ENCODE data around the gene DLX6.

The DLX6 gene

DNA sequence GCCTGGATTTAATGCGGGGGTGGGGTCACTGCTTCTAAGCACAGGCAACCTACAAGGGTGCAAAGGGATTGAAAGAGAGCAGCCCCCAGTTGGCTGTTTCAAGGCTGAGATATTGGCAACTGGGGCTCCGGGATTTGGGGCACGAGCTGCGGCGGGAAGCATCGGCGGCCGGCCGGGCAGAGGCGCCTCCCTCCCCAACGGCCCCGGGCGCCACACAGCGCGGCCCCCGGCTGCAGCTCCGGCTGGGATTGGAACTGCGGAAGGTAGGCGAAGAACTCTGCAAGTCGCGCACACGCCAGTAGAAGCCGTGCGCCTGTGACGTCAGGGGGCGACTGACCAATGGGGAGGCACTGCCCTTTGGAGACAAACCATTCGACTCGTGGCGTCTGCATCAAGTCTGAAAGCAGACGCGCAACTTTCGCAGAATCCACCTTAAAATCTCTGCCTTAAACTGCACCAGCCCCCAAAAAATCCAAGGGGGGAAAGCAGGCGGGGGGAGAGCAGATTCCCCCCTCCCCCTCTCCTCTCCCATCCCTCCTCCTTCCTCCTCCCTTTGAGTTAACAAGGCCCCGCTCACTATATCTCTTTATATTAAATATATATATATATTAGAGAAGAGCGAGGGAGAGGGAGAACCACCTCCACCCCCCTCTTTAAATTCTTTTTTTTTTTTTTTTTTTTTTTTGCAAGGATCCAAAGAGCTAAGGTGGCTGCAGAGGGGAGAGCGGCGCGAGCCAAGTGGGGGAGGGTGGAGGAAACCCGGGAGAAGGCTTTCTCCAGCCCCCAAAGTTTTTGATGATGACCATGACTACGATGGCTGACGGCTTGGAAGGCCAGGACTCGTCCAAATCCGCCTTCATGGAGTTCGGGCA, at the start of gene DLX6:
DLX6 (plus strand) TSS at position 371 of the 872 bp plus-strand sequence; CDS start at position 796, 425 bp downstream.
- peak; percentile 36 for DNase-seq

DNA sequence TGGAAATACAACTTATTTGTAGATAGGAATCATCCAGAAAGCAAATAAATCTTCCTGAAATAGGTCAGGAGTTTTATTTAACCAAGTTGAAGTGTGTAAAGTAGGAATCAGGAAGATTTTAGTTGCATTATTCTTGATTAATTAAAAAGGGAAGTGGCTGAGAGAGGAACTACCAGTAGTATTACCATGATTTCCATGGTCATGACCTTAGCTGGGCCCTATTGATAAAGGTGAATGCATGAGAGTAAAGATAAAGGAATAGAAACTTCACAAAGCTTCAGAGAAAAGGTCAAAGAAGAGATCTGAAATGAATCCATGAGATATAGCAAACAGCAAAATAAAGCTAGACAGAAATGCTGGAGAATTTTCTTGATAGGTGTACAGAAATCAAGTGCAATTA, 46.2 kb upstream of the DLX6 start:
- no peak for DNase-seq

DNA sequence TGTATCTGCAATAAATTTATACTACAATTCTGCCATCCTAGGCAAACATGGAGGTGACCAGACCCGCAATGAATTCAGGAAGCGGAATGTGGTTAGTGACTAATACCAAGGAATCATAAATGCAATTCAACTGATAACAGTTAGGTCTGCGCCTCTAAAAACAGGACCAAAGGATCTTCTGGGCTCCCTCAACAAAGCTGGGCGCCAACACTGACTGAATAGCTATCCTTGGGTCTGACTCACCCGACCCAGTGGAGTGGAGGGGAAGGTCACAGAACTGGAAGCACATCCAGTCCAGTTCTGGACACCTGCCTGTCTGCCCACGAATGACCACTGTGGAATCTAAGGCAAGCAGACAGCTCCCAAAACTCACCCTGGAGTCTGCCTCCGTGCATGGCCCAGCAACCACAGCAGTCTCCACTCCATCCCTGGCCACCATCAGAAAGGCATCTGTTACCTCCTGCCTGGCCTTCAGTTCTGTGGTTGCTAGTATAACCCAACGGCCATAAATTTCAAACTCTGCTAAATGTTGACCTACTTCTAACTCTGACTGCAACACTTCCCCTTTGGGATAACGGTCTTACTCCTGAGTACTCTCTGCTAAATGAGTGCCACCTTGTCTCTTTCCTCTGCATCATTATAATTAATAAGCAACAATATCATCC, 43.0 kb upstream of the DLX6 start:
- no peak for DNase-seq

DNA sequence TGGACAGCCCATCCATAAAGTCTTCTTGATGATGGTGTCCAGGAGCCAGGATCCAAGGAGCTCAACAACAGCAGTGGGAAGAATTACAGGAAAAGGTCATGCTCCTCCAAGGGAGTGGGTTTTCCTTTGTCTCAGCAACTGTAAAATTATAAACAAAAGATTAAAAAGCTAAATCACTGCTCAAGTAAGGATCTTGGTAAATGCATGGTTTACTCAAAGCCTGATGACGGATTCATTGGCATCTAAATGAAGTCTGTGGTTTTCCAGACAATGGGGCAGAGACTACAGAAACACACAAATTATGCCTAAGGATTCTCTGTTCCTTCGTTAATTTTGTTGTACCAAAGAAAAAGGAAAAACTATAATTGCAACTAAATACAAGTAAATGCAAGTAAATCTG, 36.4 kb upstream of the DLX6 start:
- DNase-seq = no peak

DNA sequence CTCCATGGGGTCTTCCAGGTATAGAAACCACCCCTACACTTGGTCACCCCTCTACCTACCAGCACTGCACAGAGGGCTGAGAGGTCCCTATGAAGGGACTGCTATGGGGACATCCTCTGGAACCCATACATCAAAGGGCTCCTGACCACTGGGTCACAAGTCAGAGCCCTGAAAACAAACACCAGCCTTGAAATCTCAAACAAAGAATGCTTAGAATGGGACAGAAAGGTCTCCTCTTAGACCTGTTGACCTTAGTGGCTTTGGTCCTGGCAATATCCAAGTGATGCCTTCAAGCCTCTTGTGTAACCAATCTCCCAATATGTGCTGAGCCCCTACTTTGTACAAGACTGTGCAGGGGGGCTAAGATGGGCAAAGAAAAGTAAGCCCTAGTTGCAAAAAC, 34.6 kb upstream of the DLX6 start:
- no peak for DNase-seq

DNA sequence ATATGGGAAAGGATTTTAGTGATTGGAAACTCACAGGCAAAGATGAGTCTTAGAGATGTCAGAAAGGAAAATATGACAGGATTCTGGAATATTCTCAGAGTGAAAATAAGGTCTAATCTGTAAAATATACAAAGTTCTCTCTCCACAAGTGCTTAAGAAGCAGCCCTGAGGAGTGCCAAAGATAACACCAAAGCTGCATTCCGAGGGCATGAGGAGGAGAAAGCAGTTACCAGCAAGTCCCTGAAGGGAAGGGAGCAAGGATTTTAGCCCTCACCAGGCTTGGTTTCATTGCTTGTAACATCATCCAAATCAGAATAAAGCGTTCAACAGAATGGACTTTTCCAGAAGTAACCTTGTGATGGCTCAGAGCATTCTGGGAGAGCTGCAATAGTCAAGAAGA, 31.4 kb upstream of the DLX6 start:
- no peak for DNase-seq

DNA sequence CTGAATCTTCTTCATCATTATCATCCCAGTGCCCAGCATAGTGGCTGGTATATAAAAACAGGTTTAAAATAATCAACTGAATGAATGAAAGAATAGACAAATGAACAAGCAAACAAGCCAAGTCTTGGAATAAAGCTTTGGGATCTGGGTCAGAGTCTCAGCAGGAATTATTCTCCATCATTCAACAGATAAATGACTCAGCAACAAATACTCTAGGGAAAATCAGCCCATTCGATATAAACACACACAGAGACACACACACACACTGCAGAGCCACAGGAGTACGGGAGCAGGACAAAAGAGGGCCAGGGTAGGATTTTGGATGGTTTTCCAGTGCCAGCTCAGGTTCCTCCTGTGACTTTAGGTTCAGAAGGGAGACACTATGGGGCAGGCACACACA, 29.2 kb upstream of the DLX6 start:
- no peak for DNase-seq

DNA sequence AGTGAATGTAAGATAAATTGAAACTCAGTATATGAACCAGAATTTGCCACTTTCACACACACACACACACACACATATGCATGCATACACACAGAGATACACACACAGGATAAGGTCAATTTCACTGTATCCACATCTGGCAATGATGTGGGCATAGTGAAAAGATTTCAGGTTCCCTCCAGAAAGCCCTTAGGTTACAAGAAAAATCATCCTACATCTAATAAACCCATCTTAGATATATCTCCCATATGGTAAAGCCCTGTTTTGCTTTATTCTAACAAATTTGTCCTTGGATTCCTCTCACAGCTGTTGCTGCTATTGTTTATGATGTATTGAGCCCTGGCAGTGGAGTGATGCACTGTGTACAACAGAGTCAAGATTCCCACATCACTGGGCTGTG, 27.9 kb upstream of the DLX6 start:
- no peak for DNase-seq

DNA sequence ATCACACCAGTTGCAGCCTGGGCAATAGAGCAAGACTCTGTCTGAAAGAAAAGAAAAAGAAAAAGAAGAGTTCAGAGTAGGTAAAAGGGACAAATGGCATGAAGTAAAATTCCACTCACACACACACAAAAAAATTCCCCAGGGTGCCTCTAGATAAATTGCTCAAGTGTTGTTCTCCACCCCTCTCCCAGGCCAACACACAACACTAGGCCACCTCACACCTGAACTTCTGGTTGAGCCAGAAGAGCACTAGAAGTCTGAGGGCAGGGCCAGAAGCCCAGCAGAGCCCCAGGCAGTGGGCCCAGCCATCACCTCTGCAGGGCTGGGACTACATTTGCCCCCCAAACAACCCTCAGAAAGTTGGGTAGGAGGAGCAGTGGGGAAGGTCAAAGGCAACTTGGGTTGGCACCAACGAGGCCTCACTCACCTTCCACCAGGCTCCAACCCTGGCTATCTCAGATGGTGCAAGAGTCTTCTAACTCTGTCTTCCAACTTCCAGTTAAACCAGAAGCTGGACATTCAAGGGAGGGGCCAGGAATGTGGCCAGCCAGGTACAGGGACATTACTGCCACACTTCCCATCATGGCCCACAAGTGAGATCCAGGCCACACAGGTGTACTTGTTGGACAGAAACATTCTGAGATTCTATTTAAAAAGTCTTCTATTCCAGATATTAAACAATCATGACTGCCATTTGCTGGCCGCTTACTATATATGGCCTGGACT, 25.6 kb upstream of the DLX6 start:
- DNase-seq = no peak

DNA sequence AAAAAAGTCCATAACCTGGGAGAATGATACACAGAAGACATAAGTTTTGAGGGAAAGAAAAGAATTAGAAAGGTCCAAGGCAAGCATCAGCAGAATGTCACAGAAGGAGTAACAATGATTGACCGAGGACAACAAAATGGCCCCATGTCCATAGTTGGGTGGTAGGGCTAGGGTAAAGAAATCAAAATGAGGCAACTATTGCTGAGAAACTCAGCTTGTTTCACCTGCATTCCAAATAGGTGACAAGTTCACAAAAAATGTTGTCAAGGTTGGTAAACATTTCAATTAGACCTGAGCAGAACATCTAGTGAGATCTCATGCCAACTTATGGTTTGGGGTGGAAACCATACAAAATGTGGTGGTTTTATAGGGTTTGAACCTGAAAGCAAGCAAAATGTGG, 22.8 kb upstream of the DLX6 start:
- DNase-seq = no peak

DNA sequence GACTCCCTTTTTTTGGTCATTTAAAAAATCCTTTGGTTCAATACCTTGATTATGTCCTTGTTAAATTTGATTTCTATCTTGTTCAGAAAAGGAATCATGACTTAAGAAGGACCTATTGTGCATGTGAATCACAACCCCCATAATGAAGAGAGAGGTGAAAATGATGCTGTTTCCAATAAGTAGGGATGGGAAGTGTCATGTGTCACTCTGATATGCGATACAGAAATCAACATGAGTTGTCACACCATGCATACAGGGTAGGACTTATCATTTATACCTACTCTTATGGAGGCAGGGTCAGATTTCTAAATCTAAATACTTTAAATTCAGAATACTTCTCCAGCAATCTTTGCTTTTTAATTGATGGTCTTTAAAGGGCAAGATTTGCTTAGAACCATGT, 19.4 kb upstream of the DLX6 start:
- no peak for DNase-seq

DNA sequence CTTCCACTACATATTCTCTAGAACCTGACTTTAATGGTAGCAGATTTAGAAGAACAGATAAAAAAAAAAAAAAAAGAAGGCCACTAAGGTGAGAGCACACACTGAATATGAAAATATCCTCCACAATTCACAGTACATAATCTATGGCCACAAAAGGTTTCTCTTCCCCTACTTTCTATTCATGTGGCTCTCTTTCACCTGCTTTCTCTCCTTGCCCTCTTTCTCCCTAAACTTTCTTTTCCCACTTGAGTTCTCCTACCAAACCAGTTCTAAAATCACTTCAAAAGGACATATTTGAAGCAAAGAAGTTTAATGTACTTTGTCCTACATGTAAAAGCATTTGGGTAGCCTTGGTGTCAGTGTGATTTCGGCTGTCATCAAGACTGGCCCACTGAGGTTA, 18.5 kb upstream of the DLX6 start:
- no peak for DNase-seq

DNA sequence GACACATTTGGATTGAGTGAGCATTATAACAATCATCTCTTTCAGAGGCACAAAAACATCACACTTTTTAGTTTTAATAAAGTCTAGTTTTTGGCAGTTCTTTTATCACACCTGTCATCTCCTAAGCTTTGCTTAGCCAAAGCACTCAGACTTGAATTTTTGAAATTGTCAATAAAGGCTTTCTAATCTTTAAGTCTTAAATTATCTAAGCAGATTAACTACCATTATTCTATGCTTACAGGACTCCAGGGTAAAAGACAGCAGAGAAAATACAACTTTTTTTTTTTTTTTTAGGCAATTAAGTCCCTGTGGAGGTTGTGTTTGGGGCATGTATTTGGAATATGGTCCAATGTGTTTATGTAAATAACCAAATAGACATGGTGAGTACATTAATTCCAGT, 17.6 kb upstream of the DLX6 start:
- DNase-seq = no peak

DNA sequence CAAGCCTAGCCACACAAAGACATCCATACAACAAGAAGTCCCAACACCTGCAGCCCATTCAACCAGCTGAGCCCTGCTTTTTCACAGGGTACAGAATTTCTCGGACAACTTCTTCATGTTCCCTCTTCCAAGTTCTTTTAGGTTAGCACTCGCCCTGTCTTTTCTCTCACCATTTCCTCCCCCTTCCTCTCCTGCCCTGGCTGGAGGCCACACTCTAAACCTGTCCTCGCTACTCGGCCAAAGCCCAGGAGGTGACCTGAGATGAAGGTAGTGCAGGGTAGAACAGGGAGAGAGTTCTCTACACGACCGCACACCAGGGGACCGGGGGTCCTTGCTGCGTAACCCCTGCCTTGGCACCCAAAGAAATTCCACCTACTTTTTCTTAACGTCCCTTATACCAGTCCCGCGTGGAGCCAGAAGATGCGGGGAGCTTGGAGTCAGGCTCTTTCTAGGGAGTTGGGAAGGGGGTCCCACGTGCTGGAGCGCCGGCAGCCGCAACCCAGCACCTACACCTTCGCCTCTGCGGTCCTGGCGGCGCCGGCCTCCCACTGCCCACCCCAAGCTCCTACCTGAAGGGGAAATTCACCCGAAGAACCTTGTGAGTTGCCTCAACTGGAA, 16.0 kb upstream of the DLX6 start:
- no peak for DNase-seq

DNA sequence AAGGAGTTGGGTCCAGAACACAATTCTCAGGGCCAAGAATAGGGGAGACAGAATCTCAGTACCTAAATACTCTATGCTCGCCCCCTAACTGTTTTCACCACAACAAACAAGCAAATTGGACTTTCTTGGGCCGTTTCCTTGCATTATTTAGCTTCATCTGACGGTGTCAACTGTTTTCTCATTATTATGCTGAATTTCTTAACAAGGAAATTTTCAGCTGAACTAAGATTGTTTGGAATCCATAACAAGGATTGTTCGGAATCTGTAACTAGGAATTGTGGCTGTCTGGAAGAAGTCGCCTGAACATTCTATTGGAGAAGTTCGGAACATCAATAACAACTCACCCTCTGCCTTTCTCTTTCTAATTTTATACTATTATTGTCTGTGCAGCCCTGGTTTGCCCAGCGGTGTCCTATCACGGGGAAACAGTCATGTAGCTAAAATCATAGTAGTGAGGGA, 15.5 kb upstream of the DLX6 start:
- DNase-seq = no peak

DNA sequence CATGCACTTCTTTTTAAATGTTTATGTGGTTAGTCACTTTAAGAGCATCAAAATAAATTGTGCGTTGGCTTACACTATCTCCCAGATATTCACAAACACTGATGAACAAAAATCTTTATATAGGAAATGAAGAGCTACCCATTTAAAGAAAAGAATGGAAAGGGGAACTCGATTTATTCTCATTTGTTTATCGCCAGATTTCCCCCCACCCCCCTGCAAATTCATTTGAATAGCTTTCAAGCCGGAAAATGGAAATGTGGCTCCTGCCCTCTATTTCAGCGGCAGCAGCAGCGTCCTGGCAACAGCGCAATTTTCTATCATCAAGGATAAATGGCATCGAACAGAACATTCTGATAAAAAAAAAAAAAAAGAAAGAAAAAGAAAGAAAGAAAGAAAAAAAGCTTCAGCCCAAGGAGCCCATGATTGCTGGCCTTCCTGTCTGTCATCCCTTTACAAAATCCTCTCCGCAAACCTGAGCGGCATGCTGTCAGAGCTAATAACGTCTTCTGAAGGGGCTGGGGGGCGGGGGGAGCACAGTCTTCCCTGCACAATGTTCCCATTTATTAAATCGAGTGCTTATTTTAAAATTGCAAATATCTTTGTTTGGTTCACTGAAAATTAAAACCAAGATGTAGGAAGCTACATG, 13.7 kb upstream of the DLX6 start:
- DNase-seq = no peak

DNA sequence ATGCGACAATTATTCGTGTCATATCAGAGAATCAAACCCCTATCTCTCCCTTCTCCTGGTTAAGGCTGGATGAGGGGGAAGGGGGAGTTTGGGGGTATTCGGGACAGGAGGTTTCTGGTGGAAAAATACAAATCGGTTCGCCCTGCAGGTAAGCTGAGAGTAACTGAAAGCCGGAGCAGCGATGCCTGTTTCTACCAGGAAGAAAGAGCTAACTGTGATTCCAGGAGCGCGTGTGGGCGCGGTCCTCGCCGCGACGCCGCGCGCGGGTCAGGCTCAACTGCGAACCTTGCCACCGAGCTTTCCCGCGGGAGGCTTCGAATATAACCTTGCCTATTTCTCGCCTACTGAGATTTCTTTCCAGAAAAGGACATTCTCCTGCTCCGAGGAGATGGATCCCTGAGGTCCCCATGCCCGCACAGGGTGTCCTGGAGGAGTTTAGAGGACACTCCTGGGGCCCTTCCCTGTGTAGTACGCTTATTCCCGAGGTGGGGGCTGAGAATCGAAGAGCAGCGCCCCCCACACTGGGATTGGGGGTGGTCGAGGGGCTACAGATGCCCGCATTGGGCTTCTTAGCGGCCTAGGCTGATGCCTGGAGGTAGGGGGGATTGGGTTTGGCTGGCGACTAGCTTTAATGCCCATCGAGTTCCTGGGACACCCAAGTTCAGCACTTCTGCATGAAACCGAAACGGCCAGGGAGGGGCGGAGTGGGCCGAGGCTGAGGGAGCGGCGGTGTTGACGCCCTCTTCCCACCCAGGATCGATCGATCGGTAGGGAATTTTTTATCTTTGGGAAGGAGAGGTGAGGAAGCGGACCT, 13.0 kb upstream of the DLX6 start:
- DNase-seq = no peak

DNA sequence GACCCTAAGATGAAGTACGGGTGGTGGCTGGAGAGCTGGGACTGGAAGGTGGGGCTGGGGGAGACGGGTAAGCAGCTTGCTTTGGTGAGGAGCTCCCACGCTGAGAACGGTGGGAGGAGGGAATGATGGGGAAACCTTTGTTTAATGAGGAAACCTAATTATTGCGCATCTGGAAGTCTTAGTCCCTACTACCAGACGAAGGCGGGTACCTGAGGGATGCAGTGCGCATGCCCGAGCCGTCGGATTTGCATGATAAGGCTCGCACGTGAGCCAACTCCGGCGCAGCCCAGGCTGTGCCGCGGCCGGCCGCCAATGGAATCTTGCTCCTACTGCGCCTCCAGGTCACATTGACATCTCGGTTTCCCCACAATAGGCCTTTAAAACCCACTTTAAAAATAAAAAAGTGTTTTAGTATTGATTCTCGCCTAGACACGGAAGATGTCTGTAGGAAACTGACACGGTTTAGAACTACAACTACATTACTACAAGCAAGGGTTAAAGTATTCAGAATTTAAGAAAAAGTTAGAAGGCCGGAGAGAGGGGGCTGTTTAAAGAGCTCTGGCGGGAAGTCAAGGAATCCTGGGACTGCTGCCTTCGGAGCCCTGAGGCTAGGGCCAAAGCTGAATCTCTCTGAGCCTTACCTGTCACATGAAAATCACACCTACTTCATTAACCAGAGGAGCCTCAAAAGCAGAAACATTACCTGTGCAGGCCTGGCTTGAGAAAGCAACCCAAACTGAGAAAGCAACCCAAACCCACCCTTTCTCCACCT, 12.1 kb upstream of the DLX6 start:
- DNase-seq = no peak

DNA sequence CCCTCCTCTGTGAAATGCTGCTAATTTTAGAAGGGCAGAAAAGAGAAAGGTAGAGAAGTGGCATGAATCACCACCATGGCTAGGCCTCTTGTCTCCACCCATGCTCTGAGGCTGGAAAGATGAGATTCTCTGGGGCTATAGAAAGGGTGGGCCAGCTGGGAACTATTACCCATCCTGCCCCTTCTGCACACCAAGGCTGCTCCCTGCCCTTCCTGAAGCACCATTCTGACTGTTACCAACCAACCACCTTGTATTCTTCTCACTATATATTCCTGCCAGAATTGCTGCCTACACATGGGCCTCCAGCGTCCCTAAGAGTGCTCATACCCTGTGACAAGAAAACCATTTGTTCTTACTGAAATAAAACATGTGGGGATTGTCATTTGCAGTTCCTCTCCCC, 11.4 kb upstream of the DLX6 start:
- no peak for DNase-seq

DNA sequence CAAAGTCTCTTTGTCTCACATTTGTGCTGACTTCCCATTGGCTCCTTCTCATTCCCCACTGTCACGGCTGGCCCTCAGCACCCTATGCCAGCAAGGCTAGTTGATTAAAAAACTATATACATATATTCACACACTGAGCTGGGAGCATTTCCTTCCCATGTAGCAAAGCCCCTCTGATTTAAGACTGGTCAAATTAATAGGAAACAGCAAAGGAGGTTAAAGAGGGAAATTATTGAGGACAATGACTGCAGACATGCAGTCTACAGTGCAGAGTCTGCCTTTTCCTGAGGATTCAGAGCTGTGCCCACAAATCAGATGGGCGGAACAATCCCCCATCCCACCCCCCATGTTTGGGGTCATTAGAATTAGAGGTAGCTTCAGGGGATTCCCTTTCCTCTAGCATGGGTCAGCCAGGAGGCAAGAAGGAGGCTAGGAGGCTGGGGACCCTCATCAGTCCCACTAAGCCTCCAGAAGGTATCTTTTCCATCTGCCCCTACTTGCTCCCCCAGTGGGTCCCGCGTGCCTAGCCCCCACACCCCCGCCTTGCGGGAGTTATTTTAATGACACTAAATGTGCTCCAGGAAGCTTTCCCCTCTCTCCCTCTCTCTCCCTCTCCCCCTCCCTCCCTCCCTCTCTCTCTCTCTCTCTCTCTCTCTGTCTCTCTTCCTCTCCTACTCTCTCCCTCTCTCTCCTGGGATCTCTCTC, 9.8 kb upstream of the DLX6 start:
- no peak for DNase-seq
